Kidney (tissue), 14 donors: ENCODE data around the gene IWS1. TPM values are rescaled to one million over a fixed set of nuclear protein-coding genes. Genes with fewer than 3 reads are reported as not detected.

ENCODE experiments used
- DNase-seq, 5 donors: peaks; one replicate each; pipeline ENCODE4 v3.0.0-alpha.2; 2013 to 2020
- FAIRE-seq: peaks from 2 replicates; lab custom pipeline; 2012; peaks lifted over from hg19 to GRCh38; lab: Jason Lieb, UNC
- H3K27ac ChIP-seq, 2 donors: one replicate each; pipeline ENCODE4 v1.7.0; 2013; ENCODE audit warnings: low read depth in 2 of 2, low read length in 2 of 2, inconsistent platforms in 1 of 2
- H3K27me3 ChIP-seq: one replicate; pipeline ENCODE4 v1.7.1; 2013; ENCODE audit warnings: low read length, inconsistent platforms; ENCODE audit not compliant: control insufficient read depth, insufficient read depth
- H3K36me3 ChIP-seq, 3 donors: one replicate each; pipeline versions ENCODE4 v1.7.0 to v1.7.1; 2013; ENCODE audit warnings: low read length in 3 of 3, control low read depth in 1 of 3, inconsistent platforms in 1 of 3; ENCODE audit not compliant: insufficient read depth in 3 of 3, control insufficient read depth in 2 of 3
- H3K4me1 ChIP-seq, 3 donors: one replicate each; pipeline versions ENCODE4 v1.7.0 to v1.7.1; 2013; ENCODE audit warnings: low read length in 3 of 3, inconsistent platforms in 1 of 3, low read depth in 1 of 3; ENCODE audit not compliant: control insufficient read depth in 2 of 3, insufficient read depth in 2 of 3
- H3K4me3 ChIP-seq, 3 donors: one replicate each; pipeline versions ENCODE4 v1.7.0 to v1.8.1; 2013; ENCODE audit warnings: low read length in 3 of 3, control low read depth in 1 of 3, inconsistent platforms in 1 of 3
- H3K9ac ChIP-seq, 3 donors: one replicate each; pipeline versions ENCODE4 v1.7.0 to v1.7.1; 2013; ENCODE audit warnings: low read length in 3 of 3, control low read depth in 1 of 3, inconsistent platforms in 1 of 3
- H3K9me3 ChIP-seq, 3 donors: one replicate each; pipeline versions ENCODE4 v1.7.0 to v1.7.1; 2013; ENCODE audit warnings: low read length in 3 of 3, control low read depth in 1 of 3, inconsistent platforms in 1 of 3; ENCODE audit not compliant: control insufficient read depth in 2 of 3, insufficient read depth in 1 of 3
- intact Hi-C: fragments of 100-400 bp; cut with DNase I; formaldehyde crosslinking; loops from one replicate; pipeline ENCODE4 v1.11.1; 2022
- polyA plus RNA-seq: library from polyadenylated mRNA; stranded (reverse); fragments of 350-450 nt; fragmentation: Illumina TruSeq; extraction: RNeasy Lipid Tissue Mini Kit (QIAGEN cat#74804); gene quantifications from one replicate; pipeline ENCODE4 v1.2.3, GENCODE V29; 2014; ENCODE audit warnings: low read depth, low replicate concordance; ENCODE audit not compliant: insufficient read depth
- total RNA-seq: library from RNA; stranded (reverse); fragmentation: NEBNext Ultra II Directional; extraction: Animal tissue kit (Norgen Biotek cat#: 25700); gene quantifications from one replicate; pipeline ENCODE4 v1.2.1, GENCODE V29; 2021
- TF ChIP-seq, protein P1 (sequence below): IDR thresholded peaks from 3 replicates; pipeline ENCODE4 v1.5.1; 2012; ENCODE audit warnings: mild to moderate bottlenecking, moderate library complexity, borderline replicate concordance; ENCODE audit not compliant: insufficient read depth; ENCODE audit errors: extremely low read depth
- donor health status: control.
- donor health status: control.
- donor health status: control.
- donor health status: control.
- donor health status: control.
- donor health status: DM: yes; HTN: yes; CAD: no.
- donor health status: Normal renal cell carcinoma (clear cell type).

IWS1 gene
- total and polyA plus RNA-seq, 2 donors from 2014 or later = 29.8 to 35.8 TPM

DNA sequence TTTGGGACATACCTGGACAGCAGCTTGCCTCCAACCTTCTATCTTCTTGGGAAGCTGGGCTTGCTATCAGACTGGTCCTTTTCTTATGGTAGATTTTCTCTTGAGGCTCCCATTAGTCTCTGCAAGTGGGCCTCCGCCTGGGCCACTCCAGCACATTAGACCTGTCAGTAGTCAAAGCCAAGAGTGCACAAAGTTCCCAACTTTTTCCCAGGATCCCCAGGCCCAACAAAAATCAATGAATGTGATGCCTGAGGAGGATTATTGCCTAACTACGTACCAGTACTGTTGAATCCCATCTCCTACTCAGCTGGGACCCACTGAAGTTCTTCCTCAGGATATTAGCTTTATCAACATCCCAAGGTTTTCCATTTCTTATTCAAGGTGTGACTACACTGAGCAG is 56.3 kb downstream of the IWS1 start:
- intact Hi-C loops = no loop called here
- H3K9ac ChIP-seq = no peak overlapping the region
- DNase-seq (no peak), FAIRE-seq (no peak)
- peaks cover 0 to 5% (median 5%) of the 10 kb centered on the region in 3 donors for H3K36me3 ChIP-seq
- no peaks in the 10 kb centered on the region for H3K9me3 ChIP-seq
- H3K4me1 ChIP-seq = peaks cover 0 to 5% (median 0%) of the 10 kb centered on the region in 3 donors
- TF ChIP-seq, protein P1, sequence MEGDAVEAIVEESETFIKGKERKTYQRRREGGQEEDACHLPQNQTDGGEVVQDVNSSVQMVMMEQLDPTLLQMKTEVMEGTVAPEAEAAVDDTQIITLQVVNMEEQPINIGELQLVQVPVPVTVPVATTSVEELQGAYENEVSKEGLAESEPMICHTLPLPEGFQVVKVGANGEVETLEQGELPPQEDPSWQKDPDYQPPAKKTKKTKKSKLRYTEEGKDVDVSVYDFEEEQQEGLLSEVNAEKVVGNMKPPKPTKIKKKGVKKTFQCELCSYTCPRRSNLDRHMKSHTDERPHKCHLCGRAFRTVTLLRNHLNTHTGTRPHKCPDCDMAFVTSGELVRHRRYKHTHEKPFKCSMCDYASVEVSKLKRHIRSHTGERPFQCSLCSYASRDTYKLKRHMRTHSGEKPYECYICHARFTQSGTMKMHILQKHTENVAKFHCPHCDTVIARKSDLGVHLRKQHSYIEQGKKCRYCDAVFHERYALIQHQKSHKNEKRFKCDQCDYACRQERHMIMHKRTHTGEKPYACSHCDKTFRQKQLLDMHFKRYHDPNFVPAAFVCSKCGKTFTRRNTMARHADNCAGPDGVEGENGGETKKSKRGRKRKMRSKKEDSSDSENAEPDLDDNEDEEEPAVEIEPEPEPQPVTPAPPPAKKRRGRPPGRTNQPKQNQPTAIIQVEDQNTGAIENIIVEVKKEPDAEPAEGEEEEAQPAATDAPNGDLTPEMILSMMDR = no peak
- H3K27ac ChIP-seq = no peak overlapping the region
- no peaks in the 10 kb centered on the region for H3K27me3 ChIP-seq
- H3K4me3 ChIP-seq = no peak overlapping the region

DNA sequence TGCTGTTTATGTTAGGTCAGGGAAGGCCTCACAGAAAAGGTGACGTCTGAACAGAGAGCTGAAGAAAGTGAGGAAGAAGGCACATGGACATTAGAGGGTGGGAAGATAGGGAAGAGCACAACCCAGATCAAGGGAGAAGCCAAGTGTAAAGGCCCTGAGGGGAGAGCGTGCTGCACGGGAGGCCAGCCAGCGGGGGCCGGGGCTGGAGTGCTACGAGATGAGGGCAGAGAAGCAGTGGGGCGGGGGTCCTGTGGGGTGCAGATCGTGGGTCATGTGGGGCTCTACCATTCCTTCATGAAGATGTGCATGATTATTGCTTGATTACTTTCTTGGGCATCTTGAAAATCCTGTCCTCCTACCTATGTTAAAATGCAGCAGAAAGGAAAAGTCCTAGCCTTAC is 57.2 kb downstream of the IWS1 start:
- H3K27ac ChIP-seq = no peak overlapping the region
- no peak overlapping the region for H3K4me3 ChIP-seq
- no peak for FAIRE-seq
- intact Hi-C loops = no loop called here
- no peak for DNase-seq
- TF ChIP-seq, protein P1 = no peak
- no peaks in the 10 kb centered on the region for H3K9me3 ChIP-seq
- peaks cover 0 to 5% (median 0%) of the 10 kb centered on the region in 3 donors for H3K4me1 ChIP-seq
- H3K9ac ChIP-seq = no peak overlapping the region
- H3K36me3 ChIP-seq = peaks cover 0 to 5% (median 5%) of the 10 kb centered on the region in 3 donors
- H3K27me3 ChIP-seq = no peaks in the 10 kb centered on the region

DNA sequence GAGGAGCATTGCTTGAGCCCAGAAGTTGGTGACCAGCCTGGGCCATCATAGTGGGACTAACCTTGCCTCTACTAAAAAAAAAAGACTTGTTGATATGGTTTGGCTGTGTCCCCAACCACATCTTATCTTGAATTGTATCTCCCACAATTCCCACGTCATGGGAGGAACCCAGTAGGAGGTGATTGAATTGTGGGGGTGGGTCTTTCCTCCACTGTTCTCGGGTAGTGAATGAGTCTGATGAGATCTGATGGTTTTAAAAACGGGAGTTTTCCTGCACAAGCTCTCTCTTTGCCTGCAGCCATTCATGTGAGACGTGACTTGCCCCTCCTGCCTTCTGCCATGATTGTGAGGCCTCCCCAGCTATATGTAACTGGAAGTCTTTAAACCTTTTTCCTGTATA is 61.0 kb downstream of the IWS1 start:
- Histone ChIP-seq H3K4me3 (no peak overlapping the region), H3K9me3 (no peaks in the 10 kb centered on the region), H3K27me3 (no peaks in the 10 kb centered on the region), H3K9ac (no peak overlapping the region), H3K27ac (peak overlapping the region in 1 of 2 donors; percentile 35), H3K36me3 (peaks cover 0 to 5% (median 5%) of the 10 kb centered on the region in 3 donors), H3K4me1 (peaks cover 0 to 5% (median 0%) of the 10 kb centered on the region in 3 donors)
- DNase-seq (no peak), FAIRE-seq (no peak)
- intact Hi-C loops = no loop called here
- TF ChIP-seq, protein P1 = no peak
